Mesenteric fat pad (tissue), 1 donor: Measurements from ENCODE around the gene HES6. TPM values are rescaled to one million over a fixed set of nuclear protein-coding genes. Genes with fewer than 3 reads are reported as not detected.
A peak's percentile ranks its signal among the peaks of the same experiment; 100 is the strongest.

Experiments
- DNase-seq: peaks from one replicate; pipeline ENCODE4 v3.0.0-alpha.2; 2020; ENCODE audit warnings: low spot score
- total RNA-seq: library from RNA; stranded (reverse); fragmentation: NEBNext Ultra II Directional; extraction: Animal tissue kit (Norgen Biotek cat#: 25700); gene quantifications from one replicate; pipeline ENCODE4 v1.2.1, GENCODE V29; 2021
- donor health status: DM: yes; HTN: yes; CAD: no.

The HES6 gene
- total RNA-seq, 1 donor from 2014 or later: 4.3 TPM

GRCh38 chr2:238237431-238238135 lies 2.3 kb downstream of the HES6 start:
- no peak for DNase-seq

DNA sequence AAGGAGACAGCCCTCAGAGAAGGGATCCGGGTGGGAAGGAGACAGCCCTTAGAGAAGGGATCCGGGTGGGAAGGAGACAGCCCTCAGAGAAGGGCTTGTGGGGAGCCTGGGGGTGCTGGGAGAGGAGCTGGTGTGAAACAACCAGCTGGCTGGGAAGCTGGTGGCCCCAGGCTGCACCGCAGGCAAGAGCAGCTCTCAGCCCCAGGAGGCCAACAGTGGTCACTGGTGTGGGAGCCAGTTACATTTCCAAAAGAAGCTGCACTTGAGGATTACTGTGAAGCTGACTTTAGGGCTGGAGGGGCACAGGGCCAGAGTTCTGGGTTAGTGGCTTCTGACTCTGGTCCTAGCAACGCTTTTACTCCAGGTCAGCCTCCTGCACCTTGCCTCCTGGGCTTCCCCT lies 3.3 kb downstream of the HES6 start:
- DNase-seq: no peak

GRCh38 chr2:238235856-238236255 lies 4.0 kb downstream of the HES6 start:
- DNase-seq: no peak

GRCh38 chr2:238235331-238235732 lies 4.5 kb downstream of the HES6 start:
- no peak for DNase-seq

- no peak for DNase-seq
Measured at GRCh38 chr2:238233625-238234024, 6.2 kb downstream of the HES6 start.

- DNase-seq: no peak
Measured at GRCh38 chr2:238231809-238232208, 8.0 kb downstream of the HES6 start.

DNA sequence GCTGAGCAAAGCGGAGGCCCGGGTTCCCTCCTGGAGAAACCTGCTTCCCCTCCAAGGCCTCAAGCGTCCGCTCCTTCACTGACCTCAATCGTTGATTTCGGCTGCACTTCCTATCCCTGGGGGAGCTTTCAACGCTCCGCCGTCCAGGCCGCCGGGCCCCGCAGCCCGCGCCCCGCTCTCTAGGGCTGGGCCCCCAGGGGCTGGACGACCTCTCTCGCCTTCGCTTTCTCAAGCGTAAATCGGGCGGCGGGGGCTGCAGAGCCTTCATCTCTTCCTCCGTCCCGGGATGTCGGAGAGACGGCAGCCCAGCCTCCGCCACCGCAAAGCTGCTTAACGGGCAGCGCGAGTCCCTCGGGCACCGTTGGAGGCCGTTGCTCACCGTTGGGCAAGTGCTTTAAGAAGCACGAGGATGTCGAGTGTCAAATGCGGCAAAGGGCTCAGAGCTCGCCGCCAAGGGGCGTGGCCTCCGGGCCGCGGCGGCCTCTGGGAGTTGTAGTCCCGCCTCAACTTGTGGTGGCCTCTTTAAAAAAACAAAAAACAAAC lies 8.5 kb downstream of the HES6 start:
- DNase-seq: peak; percentile 92

DNA sequence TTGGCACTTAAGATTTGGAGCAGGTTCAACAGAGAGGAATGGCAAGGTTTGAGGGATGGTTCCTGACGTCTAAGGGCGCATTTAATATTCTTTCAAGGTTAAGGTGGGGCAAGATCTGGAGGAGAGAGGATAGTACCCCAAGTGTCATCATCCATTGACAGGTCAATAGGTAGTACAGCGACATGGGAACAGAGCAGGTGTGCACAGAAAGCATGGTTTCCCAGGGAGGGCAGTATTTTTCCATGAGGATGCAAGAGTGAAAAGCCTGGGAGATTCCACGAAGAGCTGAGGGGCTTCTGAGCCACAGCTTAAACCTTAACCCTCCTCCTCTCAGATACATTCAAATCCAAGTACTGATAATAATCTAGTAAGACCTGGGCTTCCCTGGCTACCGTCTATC lies 9.1 kb downstream of the HES6 start:
- no peak for DNase-seq

GRCh38 chr2:238228700-238229099 lies 11.1 kb downstream of the HES6 start:
- DNase-seq: peak; percentile 68

GRCh38 chr2:238227587-238228032 lies 12.2 kb downstream of the HES6 start:
- no peak for DNase-seq

DNA sequence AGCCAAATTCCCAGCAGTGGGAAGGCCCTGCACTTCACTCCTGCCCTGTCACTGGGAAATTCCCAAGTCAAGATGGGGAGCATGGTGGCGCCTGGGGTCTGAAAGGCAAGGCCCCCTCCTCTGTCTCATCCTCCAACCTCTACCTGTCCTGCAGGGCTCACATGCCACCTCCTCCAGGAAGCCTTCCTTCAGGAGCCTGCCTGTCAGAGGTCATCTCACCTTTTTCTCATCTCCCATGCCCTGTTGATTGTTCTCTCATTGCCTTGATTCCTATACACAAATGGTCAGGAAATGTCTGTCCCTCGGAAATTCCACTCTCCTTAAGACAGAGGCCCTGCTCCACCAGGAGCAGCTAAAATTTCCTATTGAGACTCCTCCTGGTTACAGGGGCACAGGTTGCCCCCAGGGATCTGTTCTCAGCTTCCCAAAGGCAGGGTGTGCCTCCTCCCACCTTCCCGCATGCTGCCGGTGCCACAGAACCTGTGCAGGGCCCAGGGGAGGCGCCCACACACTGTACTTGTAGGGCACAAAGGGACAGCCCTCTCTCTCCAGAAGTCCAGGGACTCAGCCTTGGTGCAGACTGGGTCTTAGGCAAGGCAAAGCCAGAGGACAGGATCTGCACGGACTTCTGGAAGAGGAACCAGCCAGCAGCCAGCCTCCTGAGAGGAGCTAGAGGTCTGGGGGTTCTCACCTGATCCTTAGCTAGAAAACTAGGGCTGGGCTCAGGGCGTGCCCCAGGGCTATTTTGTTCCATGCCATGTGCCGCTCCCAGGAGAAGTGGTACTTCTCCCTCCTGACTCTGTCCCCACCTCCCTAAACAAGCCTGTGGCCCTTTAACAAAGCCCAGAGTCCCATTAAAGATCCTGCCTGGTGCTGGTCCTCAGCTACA lies 12.9 kb downstream of the HES6 start:
- no peak for DNase-seq

DNA sequence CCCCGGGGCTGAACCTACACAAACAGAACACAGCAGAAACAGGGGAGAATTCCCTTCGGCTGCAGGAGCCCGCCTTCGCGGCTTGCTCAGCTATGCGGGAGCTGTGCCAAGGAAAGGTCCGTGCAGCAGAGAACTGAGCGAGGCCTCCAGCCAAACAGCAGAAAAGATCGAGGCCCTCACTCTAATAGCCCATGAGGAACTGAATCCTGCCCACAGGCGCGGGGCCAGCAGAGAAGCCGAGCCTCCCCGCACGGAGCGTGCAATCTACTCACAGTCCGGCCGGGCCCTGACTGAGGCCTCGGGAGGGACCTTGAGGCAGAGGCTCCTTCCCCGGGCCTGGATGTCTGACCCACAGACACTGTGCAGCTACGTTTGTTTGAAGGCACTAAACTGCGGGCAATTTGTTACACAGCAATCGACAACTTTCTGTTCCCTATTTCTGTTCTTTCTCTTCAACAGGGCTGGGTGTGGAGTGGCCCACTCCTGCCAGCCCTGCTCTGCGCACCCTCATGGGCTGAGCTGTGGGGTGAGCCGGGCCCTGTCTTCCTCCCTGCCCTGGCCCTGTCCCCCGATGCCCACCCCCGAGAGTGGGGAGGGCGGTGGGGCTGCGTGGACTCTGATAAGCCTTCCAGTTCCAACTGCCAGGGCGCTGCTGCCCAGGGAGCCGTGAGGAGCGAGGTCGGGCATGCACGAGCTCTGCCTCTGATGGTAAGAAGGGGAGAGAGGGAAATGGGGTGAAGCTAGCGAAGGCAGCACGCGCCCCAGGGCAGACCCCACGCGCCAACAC lies 13.7 kb downstream of the HES6 start:
- peak; percentile 87 for DNase-seq

- peak; percentile 83 for DNase-seq
Measured at GRCh38 chr2:238225121-238225520, 14.7 kb downstream of the HES6 start.

DNA sequence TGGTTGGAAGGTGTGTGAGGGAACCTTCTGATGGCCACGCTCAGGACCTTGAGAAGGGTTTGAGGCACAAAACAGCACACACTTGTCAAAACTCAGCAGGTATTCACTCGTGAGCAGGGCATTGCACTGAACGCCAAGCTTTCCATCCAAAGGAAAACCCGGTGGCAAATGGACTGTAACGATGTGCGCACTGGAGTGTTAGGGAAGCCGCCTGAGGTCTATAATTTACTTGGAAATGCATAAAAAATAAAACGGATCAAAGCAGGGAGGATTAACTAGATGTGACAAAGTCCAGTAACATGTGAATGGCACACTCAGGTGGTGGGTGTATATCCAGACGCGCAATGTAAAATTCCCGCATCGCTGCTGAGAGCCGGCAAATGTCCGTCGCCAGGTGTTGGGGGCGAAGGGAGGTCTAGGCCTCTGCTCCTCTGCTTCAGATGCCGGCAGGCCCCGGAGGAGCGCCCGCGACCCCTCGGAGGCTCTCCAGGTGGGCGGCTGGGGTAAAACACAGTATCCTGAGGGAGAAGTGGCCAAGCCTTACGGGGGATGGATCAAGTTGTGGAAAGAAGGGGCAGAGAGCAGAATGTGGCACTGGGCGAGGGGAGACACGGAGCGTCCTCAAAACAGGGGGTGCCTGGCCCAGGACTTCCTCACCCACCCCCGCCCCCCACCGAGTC lies 15.3 kb downstream of the HES6 start:
- DNase-seq: peak; percentile 82

DNA sequence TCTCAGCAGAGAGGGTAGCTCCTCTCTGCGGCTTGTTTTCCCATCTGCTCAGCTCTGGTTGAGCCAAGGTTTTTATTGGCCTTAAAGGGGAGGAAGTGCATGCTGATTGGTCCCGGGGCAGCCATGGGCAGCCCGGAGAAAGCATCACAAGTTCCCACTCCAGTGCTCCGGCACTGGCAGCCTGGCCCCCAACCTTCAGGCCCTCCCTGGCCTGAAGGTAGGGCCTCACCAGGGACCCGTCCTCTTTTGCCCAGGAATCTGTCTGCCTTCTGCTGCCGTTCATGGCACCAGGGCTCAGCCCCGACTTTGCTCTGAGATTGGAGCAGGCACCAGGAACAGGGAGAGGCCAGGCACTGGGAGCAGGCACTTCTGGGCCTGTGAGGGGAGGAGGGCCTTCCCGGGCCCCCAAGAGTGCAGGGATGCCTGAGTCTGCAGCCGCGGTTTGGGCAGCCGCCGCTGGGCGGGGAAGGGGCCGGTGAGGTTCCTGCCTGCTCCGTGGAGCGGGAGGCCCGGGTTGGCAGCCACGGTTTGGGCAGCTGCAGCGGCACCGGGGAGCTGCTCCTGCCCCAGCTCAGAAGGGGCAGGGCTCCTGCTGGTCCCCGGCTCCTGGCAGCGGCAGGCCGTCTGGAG lies 18.8 kb downstream of the HES6 start:
- DNase-seq: no peak

DNA sequence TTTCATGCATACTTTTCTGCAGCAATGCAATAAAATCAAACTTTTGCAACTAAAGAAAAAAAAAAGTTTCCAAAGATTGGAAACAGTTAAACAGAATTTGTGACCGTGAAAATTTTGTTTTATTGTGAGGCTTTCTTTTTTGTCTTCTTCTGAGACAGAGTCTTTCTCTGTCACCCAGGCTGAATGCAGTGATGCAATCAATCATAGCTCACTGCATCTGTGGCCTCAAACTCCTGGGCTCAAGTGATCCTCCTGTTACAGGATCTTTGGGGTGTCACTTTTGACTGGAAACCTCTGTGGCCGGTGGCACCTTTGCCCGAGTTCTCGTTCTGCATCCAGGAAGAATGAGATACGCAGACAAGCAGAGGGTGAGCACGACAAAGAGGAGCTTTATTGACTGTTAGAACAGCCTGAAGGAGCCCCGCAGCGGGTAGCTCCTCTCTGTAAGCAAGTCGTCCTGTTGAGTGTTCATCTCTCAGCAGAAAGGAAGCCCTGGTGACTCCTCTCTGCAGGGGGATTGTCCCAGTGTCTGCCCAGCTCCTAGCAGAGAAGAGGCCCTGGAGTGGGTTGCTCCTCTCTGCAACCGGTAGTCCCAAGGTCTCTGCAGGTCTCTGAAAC lies 19.5 kb downstream of the HES6 start:
- no peak for DNase-seq

GRCh38 chr2:238216651-238217184 lies 23.1 kb downstream of the HES6 start:
- no peak for DNase-seq

- no peak for DNase-seq
Measured at GRCh38 chr2:238207006-238207405, 32.8 kb downstream of the HES6 start.

- DNase-seq: no peak
Measured at GRCh38 chr2:238203973-238204683, 35.7 kb downstream of the HES6 start.
